HepG2 (cell line): ENCODE data around the gene CDK2. TPM values are rescaled to one million over a fixed set of nuclear protein-coding genes. Genes with fewer than 3 reads are reported as not detected.

Experiments
- ASH2L ChIP-seq: fragments of 300-600, 200-600 bp; sonication (generic); IDR thresholded peaks from 2 replicates; pipeline ENCODE4 v1.7.0; 2017; ENCODE audit warnings: low read depth, mild to moderate bottlenecking, moderate library complexity, mixed read lengths, low read length; ENCODE audit not compliant: insufficient read length
- CREB1 ChIP-seq, 2 experiments: fragments of 450-650 bp in 1 of 2; IDR thresholded peaks; 2 replicates each; pipeline ENCODE4 v1.6.1; 2016 to 2017; ENCODE audit warnings: control low read depth in 1 of 2, mild to moderate bottlenecking in 1 of 2, missing compliant biosample characterization in 1 of 2, missing genetic modification characterization in 1 of 2
- ERF ChIP-seq: IDR thresholded peaks from 2 replicates; pipeline ENCODE4 v1.6.1; 2018; ENCODE audit warnings: missing biosample characterization, missing genetic modification reagents
- FOXP1 ChIP-seq, 2 experiments: fragments of 450-650 bp in 1 of 2; IDR thresholded peaks; 2 replicates each; pipeline ENCODE4 v1.6.1; 2017 to 2018; ENCODE audit warnings: antibody characterized with exemption in 1 of 2
- HOXD1 ChIP-seq: sonication (generic); formaldehyde crosslinking; IDR thresholded peaks from 2 replicates; pipeline ENCODE4 v1.5.0; 2020; ENCODE audit warnings: missing genetic modification reagents
- ISL2 ChIP-seq: sonication (generic); formaldehyde crosslinking; IDR thresholded peaks from 2 replicates; pipeline ENCODE4 v1.5.0; 2020; ENCODE audit warnings: missing genetic modification reagents
- KDM4B ChIP-seq: sonication (generic); formaldehyde crosslinking; IDR thresholded peaks from 2 replicates; pipeline ENCODE4 v1.4.0; 2020; ENCODE audit warnings: missing genetic modification reagents
- KLF13 ChIP-seq: sonication (generic); formaldehyde crosslinking; IDR thresholded peaks from 2 replicates; pipeline ENCODE4 v1.4.0; 2020; ENCODE audit warnings: mild to moderate bottlenecking, missing genetic modification reagents
- MBNL3 ChIP-seq: fragments of 250-450 bp; sonication (Bioruptor Pico); conservative IDR thresholded peaks from 2 replicates; pipeline ENCODE4 v1.8.0; 2022; ENCODE audit warnings: mild to moderate bottlenecking, inconsistent platforms
- NR1H2 ChIP-seq: sonication (generic); formaldehyde crosslinking; IDR thresholded peaks from 2 replicates; pipeline ENCODE4 v1.8.1; 2022; ENCODE audit warnings: low read depth, missing genetic modification reagents, borderline replicate concordance
- NR2F1 ChIP-seq, 2 experiments: fragments of 450-650 bp in 1 of 2; formaldehyde crosslinking in 1 of 2; IDR thresholded peaks; 2 replicates each; pipeline versions ENCODE4 v1.5.0 to v1.6.1; 2016 to 2020; ENCODE audit warnings: mild to moderate bottlenecking in 1 of 2, missing compliant biosample characterization in 1 of 2, missing genetic modification reagents in 1 of 2, moderate library complexity in 1 of 2
- PHF21A ChIP-seq: sonication (generic); formaldehyde crosslinking; IDR thresholded peaks from 2 replicates; pipeline ENCODE4 v1.5.0; 2020; ENCODE audit warnings: mild to moderate bottlenecking, missing genetic modification reagents
- POLR2G ChIP-seq: fragments of 200-400 bp; formaldehyde crosslinking; IDR thresholded peaks from 2 replicates; pipeline ENCODE4 v1.6.1; 2018; ENCODE audit warnings: mild to moderate bottlenecking, low read depth, low read length, moderate library complexity
- SIN3A ChIP-seq: IDR thresholded peaks from 2 replicates; pipeline ENCODE4 v1.6.1; 2011; ENCODE audit warnings: low read depth, mild to moderate bottlenecking, control low read depth, low read length, borderline replicate concordance
- SYNCRIP ChIP-seq: fragments of 200-400 bp; formaldehyde crosslinking; IDR thresholded peaks from 2 replicates; pipeline ENCODE4 v1.6.1; 2018; ENCODE audit warnings: mild to moderate bottlenecking, low read depth, low read length; ENCODE audit not compliant: insufficient read depth
- TCF7 ChIP-seq: sonication (generic); IDR thresholded peaks from 2 replicates; pipeline ENCODE4 v1.6.1; 2016; ENCODE audit warnings: antibody characterized with exemption, low read depth
- ZBTB3 ChIP-seq: sonication (generic); formaldehyde crosslinking; IDR thresholded peaks from 2 replicates; pipeline ENCODE4 v1.4.0; 2020; ENCODE audit warnings: low read depth, mild to moderate bottlenecking, moderate library complexity, missing genetic modification reagents, borderline replicate concordance
- ZNF530 ChIP-seq: sonication (generic); formaldehyde crosslinking; IDR thresholded peaks from 2 replicates; pipeline ENCODE4 v1.5.0; 2020; ENCODE audit warnings: low read depth, mild to moderate bottlenecking, missing genetic modification reagents
- ZNF670 ChIP-seq: sonication (generic); formaldehyde crosslinking; IDR thresholded peaks from 2 replicates; pipeline ENCODE4 v1.8.0; 2022; ENCODE audit warnings: mild to moderate bottlenecking, missing genetic modification reagents, borderline replicate concordance
- polyA plus RNA-seq, 8 experiments: library from polyadenylated mRNA; depleted of rRNA in 3 of 8; stranded (reverse) in 7 of 8; unstranded in 1 of 8; fragments of >200 nt; fragmentation: Illumina TruSeq in 4 of 8; extraction: Trizol in 4 of 8; gene quantifications; 2 replicates each; pipeline versions ENCODE4 v1.2.1 to v1.2.3, GENCODE V29; 2011 to 2016; ENCODE audit warnings: low read depth in 4 of 8, missing spikeins in 1 of 8, mixed read lengths in 1 of 8; ENCODE audit not compliant: insufficient read depth in 1 of 8
- total RNA-seq, 5 experiments: library from RNA; depleted of rRNA; stranded (reverse); fragments of >200 nt; fragmentation: Illumina TruSeq; extraction: Trizol; gene quantifications; 2 replicates each; pipeline ENCODE4 v1.2.3, GENCODE V29; 2016; ENCODE audit warnings: low read depth in 1 of 5
- TF ChIP-seq, protein P1 (sequence below): sonication (generic); formaldehyde crosslinking; conservative IDR thresholded peaks from 2 replicates; pipeline ENCODE4 v1.4.0; 2020; ENCODE audit warnings: mild to moderate bottlenecking, missing genetic modification reagents, moderate library complexity
- TF ChIP-seq, protein P2 (sequence below): sonication (generic); formaldehyde crosslinking; IDR thresholded peaks from 2 replicates; pipeline ENCODE4 v1.4.0; 2020; ENCODE audit warnings: missing genetic modification reagents
- TF ChIP-seq, protein P3 (sequence below): sonication (generic); formaldehyde crosslinking; IDR thresholded peaks from 2 replicates; pipeline ENCODE4 v1.4.0; 2020; ENCODE audit warnings: missing genetic modification reagents

The CDK2 gene
- total and polyA plus RNA-seq, 2 of the 13 experiments (the other 11 are each of a cell fraction or from before 2014, with no cell fraction given): 47.5 to 52.6 TPM

DNA sequence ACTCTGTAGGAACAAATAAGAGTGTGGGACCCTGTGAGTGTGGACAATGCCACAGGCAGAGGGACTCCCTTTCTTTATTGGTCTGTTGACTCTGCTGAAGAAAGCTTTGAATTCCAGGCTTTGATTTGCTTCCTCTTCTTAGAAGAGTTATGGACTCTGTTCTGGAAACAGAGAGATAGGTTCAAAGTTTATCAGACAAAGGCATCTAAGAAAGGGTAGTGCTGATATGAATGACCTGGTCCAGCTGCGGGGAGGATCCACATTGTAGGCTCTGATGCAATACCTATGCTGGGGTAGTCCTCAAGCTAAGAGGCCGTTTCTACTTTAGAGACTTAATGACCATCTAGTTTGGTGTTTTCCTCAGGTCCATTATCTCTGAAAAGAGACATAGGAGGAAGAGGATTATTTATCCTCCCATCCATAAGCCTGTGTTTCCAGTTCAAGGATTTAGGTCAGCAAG, 43.5 kb downstream of the CDK2 start (continued):
- TF ChIP-seq ASH2L: peak; percentile 39
- no peak for TF ChIP-seq KDM4B (CRISPR knock-in tag)
- TF ChIP-seq POLR2G: no peak
- TF ChIP-seq, protein P1, sequence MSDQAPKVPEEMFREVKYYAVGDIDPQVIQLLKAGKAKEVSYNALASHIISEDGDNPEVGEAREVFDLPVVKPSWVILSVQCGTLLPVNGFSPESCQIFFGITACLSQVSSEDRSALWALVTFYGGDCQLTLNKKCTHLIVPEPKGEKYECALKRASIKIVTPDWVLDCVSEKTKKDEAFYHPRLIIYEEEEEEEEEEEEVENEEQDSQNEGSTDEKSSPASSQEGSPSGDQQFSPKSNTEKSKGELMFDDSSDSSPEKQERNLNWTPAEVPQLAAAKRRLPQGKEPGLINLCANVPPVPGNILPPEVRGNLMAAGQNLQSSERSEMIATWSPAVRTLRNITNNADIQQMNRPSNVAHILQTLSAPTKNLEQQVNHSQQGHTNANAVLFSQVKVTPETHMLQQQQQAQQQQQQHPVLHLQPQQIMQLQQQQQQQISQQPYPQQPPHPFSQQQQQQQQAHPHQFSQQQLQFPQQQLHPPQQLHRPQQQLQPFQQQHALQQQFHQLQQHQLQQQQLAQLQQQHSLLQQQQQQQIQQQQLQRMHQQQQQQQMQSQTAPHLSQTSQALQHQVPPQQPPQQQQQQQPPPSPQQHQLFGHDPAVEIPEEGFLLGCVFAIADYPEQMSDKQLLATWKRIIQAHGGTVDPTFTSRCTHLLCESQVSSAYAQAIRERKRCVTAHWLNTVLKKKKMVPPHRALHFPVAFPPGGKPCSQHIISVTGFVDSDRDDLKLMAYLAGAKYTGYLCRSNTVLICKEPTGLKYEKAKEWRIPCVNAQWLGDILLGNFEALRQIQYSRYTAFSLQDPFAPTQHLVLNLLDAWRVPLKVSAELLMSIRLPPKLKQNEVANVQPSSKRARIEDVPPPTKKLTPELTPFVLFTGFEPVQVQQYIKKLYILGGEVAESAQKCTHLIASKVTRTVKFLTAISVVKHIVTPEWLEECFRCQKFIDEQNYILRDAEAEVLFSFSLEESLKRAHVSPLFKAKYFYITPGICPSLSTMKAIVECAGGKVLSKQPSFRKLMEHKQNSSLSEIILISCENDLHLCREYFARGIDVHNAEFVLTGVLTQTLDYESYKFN (CRISPR knock-in tag): peak; percentile 86
- no peak for TF ChIP-seq ZNF530 (CRISPR knock-in tag)
- no peak for TF ChIP-seq MBNL3
- no peak for TF ChIP-seq FOXP1 (IDR thresholded peaks at IDR 0.05)
- TF ChIP-seq FOXP1 (CRISPR knock-in tag; IDR thresholded peaks at IDR 0.05): peak; percentile 47; the same call in 1 of the 2 replicates
- peak; percentile 72; the same call in 1 of the 2 replicates for TF ChIP-seq ISL2 (CRISPR knock-in tag)
- no peak; the same call in 1 of the 2 replicates for TF ChIP-seq HOXD1 (CRISPR knock-in tag)
- TF ChIP-seq ZNF670: no peak
- no peak for TF ChIP-seq SIN3A
- TF ChIP-seq NR1H2 (CRISPR knock-in tag): no peak
- peak; percentile 93 for TF ChIP-seq PHF21A (CRISPR knock-in tag)
- no peak for TF ChIP-seq CREB1 (IDR thresholded peaks at IDR 0.05)
- peak; percentile 41; the same call in 1 of the 2 replicates for TF ChIP-seq CREB1 (CRISPR knock-in tag; IDR thresholded peaks at IDR 0.05)
- TF ChIP-seq, protein P2, sequence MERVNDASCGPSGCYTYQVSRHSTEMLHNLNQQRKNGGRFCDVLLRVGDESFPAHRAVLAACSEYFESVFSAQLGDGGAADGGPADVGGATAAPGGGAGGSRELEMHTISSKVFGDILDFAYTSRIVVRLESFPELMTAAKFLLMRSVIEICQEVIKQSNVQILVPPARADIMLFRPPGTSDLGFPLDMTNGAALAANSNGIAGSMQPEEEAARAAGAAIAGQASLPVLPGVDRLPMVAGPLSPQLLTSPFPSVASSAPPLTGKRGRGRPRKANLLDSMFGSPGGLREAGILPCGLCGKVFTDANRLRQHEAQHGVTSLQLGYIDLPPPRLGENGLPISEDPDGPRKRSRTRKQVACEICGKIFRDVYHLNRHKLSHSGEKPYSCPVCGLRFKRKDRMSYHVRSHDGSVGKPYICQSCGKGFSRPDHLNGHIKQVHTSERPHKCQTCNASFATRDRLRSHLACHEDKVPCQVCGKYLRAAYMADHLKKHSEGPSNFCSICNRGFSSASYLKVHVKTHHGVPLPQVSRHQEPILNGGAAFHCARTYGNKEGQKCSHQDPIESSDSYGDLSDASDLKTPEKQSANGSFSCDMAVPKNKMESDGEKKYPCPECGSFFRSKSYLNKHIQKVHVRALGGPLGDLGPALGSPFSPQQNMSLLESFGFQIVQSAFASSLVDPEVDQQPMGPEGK (CRISPR knock-in tag): peak; percentile 48
- TF ChIP-seq ERF (CRISPR knock-in tag): peak; percentile 83
- TF ChIP-seq, protein P3, sequence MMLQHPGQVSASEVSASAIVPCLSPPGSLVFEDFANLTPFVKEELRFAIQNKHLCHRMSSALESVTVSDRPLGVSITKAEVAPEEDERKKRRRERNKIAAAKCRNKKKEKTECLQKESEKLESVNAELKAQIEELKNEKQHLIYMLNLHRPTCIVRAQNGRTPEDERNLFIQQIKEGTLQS (CRISPR knock-in tag): peak; percentile 74; the same call in 1 of the 2 replicates
- no peak for TF ChIP-seq ZBTB3 (CRISPR knock-in tag)
- peak; percentile 85 for TF ChIP-seq TCF7
- TF ChIP-seq NR2F1 (CRISPR knock-in tag; IDR thresholded peaks at IDR 0.05): peak; percentile 66 to 73
- no peak for TF ChIP-seq SYNCRIP
- TF ChIP-seq KLF13: no peak
